IMR-90 (cell line): ENCODE measurements around the gene NFRKB. TPM values are rescaled to one million over a fixed set of nuclear protein-coding genes. Genes with fewer than 3 reads are reported as not detected.

ENCODE experiments used
- ATAC-seq: fragments of 200-7000 bp; cut with Tn5 transposase; 2 replicates; pipeline ENCODE4 v1.9.1; 2020; ENCODE audit warnings: low read depth, mild to moderate bottlenecking, moderate library complexity
- BruUV-seq: library from RNA; stranded (reverse); fragments of 400-500 nt; replicated peaks from 2 replicates; lab custom pipeline; 2021; lab: Mats Ljungman, UMichigan
- CTCF ChIA-PET: fragments of 300-600 bp; formaldehyde crosslinking; extraction: SDS; loops from one replicate; lab custom pipeline; 2021; ENCODE audit warnings: antibody characterized with exemption; lab: Yijun Ruan, JAX
- POLR2A ChIA-PET: fragments of 300-600 bp; sonication (Branson Sonifier 250); formaldehyde crosslinking; loops from one replicate; lab custom pipeline; 2022; ENCODE audit warnings: antibody characterized with exemption; ENCODE audit not compliant: unreplicated experiment; lab: Charles Lee
- DNase-seq: peaks from one replicate; pipeline ENCODE4 v3.0.0; 2013
- H2AFZ ChIP-seq: replicated peaks from 2 replicates; pipeline ENCODE3; 2013; ENCODE audit warnings: low read length, mild to moderate bottlenecking; ENCODE audit not compliant: poor library complexity
- H2AK5ac ChIP-seq: 2 replicates; pipeline ENCODE4 v1.6.1; 2013; ENCODE audit warnings: low read depth, low read length, inconsistent platforms
- H2AK9ac ChIP-seq: replicated peaks from 2 replicates; pipeline ENCODE3; 2013; ENCODE audit warnings: mild to moderate bottlenecking, low read depth, low read length, moderate library complexity; ENCODE audit not compliant: poor library complexity
- H2BK120ac ChIP-seq: 2 replicates; pipeline ENCODE4 v1.6.1; 2013; ENCODE audit warnings: low read depth, low read length, inconsistent platforms
- H2BK15ac ChIP-seq: 3 replicates; pipeline ENCODE4 v1.6.1; 2013; ENCODE audit warnings: low read depth, low read length, inconsistent platforms
- H2BK20ac ChIP-seq: 2 replicates; pipeline ENCODE4 v1.6.1; 2013; ENCODE audit warnings: low read depth, mild to moderate bottlenecking, inconsistent platforms, low read length, moderate library complexity
- H2BK5ac ChIP-seq: 2 replicates; pipeline ENCODE4 v1.6.1; 2013; ENCODE audit warnings: mild to moderate bottlenecking, low read depth, low read length, inconsistent platforms; ENCODE audit not compliant: poor library complexity, severe bottlenecking
- H3K14ac ChIP-seq: replicated peaks from 2 replicates; pipeline ENCODE4 v1.6.1; 2013; ENCODE audit warnings: low read depth, low read length, inconsistent platforms
- H3K18ac ChIP-seq: 2 replicates; pipeline ENCODE4 v1.6.1; 2013; ENCODE audit warnings: low read depth, low read length, control low read depth
- H3K23ac ChIP-seq: 2 replicates; pipeline ENCODE4 v1.6.1; 2013; ENCODE audit warnings: low read depth, low read length, inconsistent platforms
- H3K27ac ChIP-seq: 2 replicates; pipeline ENCODE4 v1.5.1; 2013; ENCODE audit warnings: mild to moderate bottlenecking, control low read depth, low read length; ENCODE audit not compliant: insufficient read depth
- H3K27me3 ChIP-seq: 2 replicates; pipeline ENCODE4 v1.6.1; 2013; ENCODE audit warnings: low read length; ENCODE audit not compliant: control insufficient read depth, insufficient read depth
- H3K36me3 ChIP-seq: 2 replicates; pipeline ENCODE4 v1.6.1; 2013; ENCODE audit warnings: low read length, mixed read lengths; ENCODE audit not compliant: control insufficient read depth, insufficient read depth
- H3K4ac ChIP-seq: 2 replicates; pipeline ENCODE4 v1.6.1; 2013; ENCODE audit warnings: low read depth, low read length, inconsistent platforms
- H3K4me1 ChIP-seq: 2 replicates; pipeline ENCODE4 v1.6.1; 2013; ENCODE audit warnings: low read length, mixed read lengths; ENCODE audit not compliant: control insufficient read depth, insufficient read depth
- H3K4me2 ChIP-seq: 2 replicates; pipeline ENCODE4 v1.6.1; 2013; ENCODE audit warnings: low read depth, mild to moderate bottlenecking, control low read depth, low read length, moderate library complexity
- H3K4me3 ChIP-seq: 2 replicates; pipeline ENCODE4 v1.5.1; 2013; ENCODE audit warnings: low read depth, mild to moderate bottlenecking, control low read depth, low read length, moderate library complexity; ENCODE audit not compliant: insufficient read depth
- H3K56ac ChIP-seq: 2 replicates; pipeline ENCODE4 v1.6.1; 2013; ENCODE audit warnings: low read length, inconsistent platforms; ENCODE audit not compliant: insufficient read depth; ENCODE audit errors: extremely low read depth
- H3K79me1 ChIP-seq, 2 experiments: 2 replicates each; pipeline ENCODE4 v1.6.1; 2013; ENCODE audit warnings: low read length in 2 of 2, inconsistent platforms in 1 of 2, low read depth in 1 of 2
- H3K9ac ChIP-seq: 2 replicates; pipeline ENCODE4 v1.6.1; 2013; ENCODE audit warnings: low read depth, low read length, control low read depth
- H3K9me1 ChIP-seq: 2 replicates; pipeline ENCODE4 v1.6.1; 2013; ENCODE audit warnings: low read length, inconsistent platforms; ENCODE audit not compliant: insufficient read depth
- H3K9me3 ChIP-seq: 2 replicates; pipeline ENCODE4 v1.6.1; 2013; ENCODE audit warnings: low read length; ENCODE audit not compliant: control insufficient read depth, insufficient read depth
- H4K20me1 ChIP-seq: 2 replicates; pipeline ENCODE4 v1.6.1; 2013; ENCODE audit warnings: low read length, inconsistent platforms; ENCODE audit not compliant: insufficient read depth
- H4K5ac ChIP-seq: 2 replicates; pipeline ENCODE4 v1.6.1; 2013; ENCODE audit warnings: mild to moderate bottlenecking, low read depth, low read length, control low read depth
- H4K8ac ChIP-seq, 2 experiments: 2 replicates each; pipeline ENCODE4 v1.6.1; 2013; ENCODE audit warnings: low read depth in 2 of 2, low read length in 2 of 2, control low read depth in 1 of 2, inconsistent platforms in 1 of 2
- H4K91ac ChIP-seq: 2 replicates; pipeline ENCODE4 v1.6.1; 2013; ENCODE audit warnings: low read depth, low read length, inconsistent platforms; ENCODE audit not compliant: insufficient read depth
- BHLHE40 ChIP-seq: fragments of 150-350 bp; IDR thresholded peaks from 2 replicates; pipeline ENCODE4 v1.6.1; 2016; ENCODE audit warnings: mild to moderate bottlenecking, low read depth, low read length
- CHD1 ChIP-seq: IDR thresholded peaks from 2 replicates; pipeline ENCODE4 v1.6.1; 2012; ENCODE audit warnings: low read depth, low read length, improper control_type of control experiment
- CTCF ChIP-seq: conservative IDR thresholded peaks from 2 replicates; pipeline ENCODE4 v1.5.1; 2012; ENCODE audit warnings: mild to moderate bottlenecking, low read depth, low read length, improper control_type of control experiment
- FOS ChIP-seq: fragments of 150-350 bp; IDR thresholded peaks from 2 replicates; pipeline ENCODE4 v1.6.1; 2016; ENCODE audit warnings: low read depth, low read length
- MAFK ChIP-seq: IDR thresholded peaks from 2 replicates; pipeline ENCODE4 v1.6.1; 2012; ENCODE audit warnings: low read depth, low read length, improper control_type of control experiment
- MAZ ChIP-seq: IDR thresholded peaks from 2 replicates; pipeline ENCODE4 v1.6.1; 2012; ENCODE audit warnings: low read depth, mild to moderate bottlenecking, low read length, improper control_type of control experiment, moderate library complexity, borderline replicate concordance
- MXI1 ChIP-seq: IDR thresholded peaks from 2 replicates; pipeline ENCODE4 v1.6.1; 2012; ENCODE audit warnings: low read depth, mild to moderate bottlenecking, low read length, moderate library complexity, borderline replicate concordance
- POLR2A ChIP-seq: IDR thresholded peaks from 2 replicates; pipeline ENCODE4 v1.6.1; 2012; ENCODE audit warnings: mild to moderate bottlenecking, low read depth, low read length
- SMC3 ChIP-seq: fragments of 150-350 bp; IDR thresholded peaks from 2 replicates; pipeline ENCODE4 v1.6.1; 2016; ENCODE audit warnings: low read depth, mild to moderate bottlenecking, antibody characterized with exemption, low read length, moderate library complexity
- WGBS, 2 experiments: methylation state at CpG; one replicate each; pipeline versions ENCODE4 v1.1.5 to v1.1.7; 2013; ENCODE audit warnings: missing lambda C conversion rate in 2 of 2; ENCODE audit not compliant: insufficient read length in 1 of 2; ENCODE audit errors: extremely low coverage in 2 of 2; 5-methylcytosine and 5-hydroxymethylcytosine counted together
- dilution Hi-C: fragments of 300-500 bp; cut with HindIII; formaldehyde crosslinking; loops from one replicate; pipeline ENCODE4 v1.14.3; 2018; ENCODE audit warnings: low sequenced_read_pairs; ENCODE audit not compliant: unreplicated experiment
- in situ Hi-C: fragments of 300-500 bp; cut with MboI; formaldehyde crosslinking; loops from 3 replicates; pipeline ENCODE4 v1.14.3; 2019; ENCODE audit warnings: low sequenced_read_pairs, inconsistent platforms, mixed read lengths
- intact Hi-C: fragments of 100-400 bp; cut with micrococcal nuclease; formaldehyde crosslinking; loops from 2 replicates; pipeline ENCODE4 v1.10.0; 2022
- polyA plus RNA-seq, 3 experiments: library from polyadenylated mRNA; depleted of rRNA; stranded (reverse); fragments of >200 nt; gene quantifications; 2 replicates each; pipeline ENCODE4 v1.2.3, GENCODE V29; 2012; ENCODE audit warnings: low replicate concordance in 1 of 3
- total RNA-seq: library from RNA; depleted of rRNA; stranded (reverse); fragments of >200 nt; gene quantifications from 2 replicates; pipeline ENCODE4 v1.2.3, GENCODE V29; 2012
- TF ChIP-seq, protein P1 (sequence below): fragments of 150-350 bp; IDR thresholded peaks from 2 replicates; pipeline ENCODE4 v1.6.1; 2017; ENCODE audit warnings: mild to moderate bottlenecking, antibody characterized with exemption, low read length, low read depth

NFRKB gene
- total and polyA plus RNA-seq, 2 of the 4 experiments (the other 2 are of a cell fraction), result 15.2 to 28.9 TPM

GRCh38 chr11:129856036-129856435 is 39.3 kb downstream of the NFRKB start:
- Histone ChIP-seq H3K23ac (no peak overlapping the region), H3K4me2 (no peak overlapping the region), H2BK15ac (no peak overlapping the region), H3K4ac (no peak overlapping the region), H2BK20ac (no peak overlapping the region), H3K79me1 (no peaks in the 10 kb centered on the region), H4K20me1 (no peaks in the 10 kb centered on the region), H3K9me3 (no peaks in the 10 kb centered on the region), H4K8ac (no peak overlapping the region), H3K27ac (no peak overlapping the region), H3K9ac (no peak overlapping the region), H3K27me3 (peaks cover 4% of the 10 kb centered on the region), H2BK5ac (no peak overlapping the region), H3K56ac (no peak overlapping the region), H3K4me3 (no peak overlapping the region), H3K18ac (no peak overlapping the region), H3K36me3 (peaks cover 2% of the 10 kb centered on the region; the same call in 1 of the 2 replicates), H3K14ac (no peak overlapping the region), H2AK5ac (no peak overlapping the region), H3K9me1 (peaks cover 3% of the 10 kb centered on the region; the same call in 1 of the 2 replicates), H4K91ac (no peak overlapping the region), H4K5ac (no peak overlapping the region), H3K4me1 (peaks cover 5% of the 10 kb centered on the region; the same call in 1 of the 2 replicates), H2AK9ac (no peak overlapping the region), H2BK120ac (no peak overlapping the region), H2AFZ (no peak overlapping the region)
- ChIA-PET POLR2A (no interaction called here), CTCF (interaction anchor here (0.6 kb wide), 1 partner anchor 89 kb away, joined by 3 read pairs; no protein-coding TSS in a partner anchor)
- no peak for ATAC-seq
- no peak for DNase-seq
- 100% methylated on average over 2 of the region's 8 CpGs; no CpG with 5 or more reads in 1 of the 2 experiments for WGBS, 2 experiments
- in situ Hi-C loops, result no loop called here
- intact Hi-C loops, result no loop called here
- dilution Hi-C loops, result no loop called here
- TF ChIP-seq, protein P1, sequence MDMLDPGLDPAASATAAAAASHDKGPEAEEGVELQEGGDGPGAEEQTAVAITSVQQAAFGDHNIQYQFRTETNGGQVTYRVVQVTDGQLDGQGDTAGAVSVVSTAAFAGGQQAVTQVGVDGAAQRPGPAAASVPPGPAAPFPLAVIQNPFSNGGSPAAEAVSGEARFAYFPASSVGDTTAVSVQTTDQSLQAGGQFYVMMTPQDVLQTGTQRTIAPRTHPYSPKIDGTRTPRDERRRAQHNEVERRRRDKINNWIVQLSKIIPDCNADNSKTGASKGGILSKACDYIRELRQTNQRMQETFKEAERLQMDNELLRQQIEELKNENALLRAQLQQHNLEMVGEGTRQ, result no peak
- TF ChIP-seq CTCF (no peak), MAZ (no peak), POLR2A (no peak), CHD1 (no peak), SMC3 (no peak), BHLHE40 (no peak), FOS (no peak), MXI1 (no peak), MAFK (no peak)
- no TSS peak for BruUV-seq
